SU-DHL-6 (cell line): ENCODE measurements around the gene CNN3.

Experiments used
- EZH2phosphoT487 ChIP-seq: fragments of 200-600 bp; sonication (generic), shearing (Covaris generic); conservative IDR thresholded peaks from 2 replicates; pipeline ENCODE4 v1.6.1; 2018; ENCODE audit warnings: mild to moderate bottlenecking, antibody characterized with exemption, low read length, moderate library complexity, mixed read lengths
- TF ChIP-seq, protein P1 (sequence below): fragments of 200-600 bp; sonication (generic); IDR thresholded peaks from one replicate; pipeline ENCODE4 v1.5.1; 2017; ENCODE audit warnings: antibody characterized with exemption, mild to moderate bottlenecking, low read length, moderate library complexity; ENCODE audit not compliant: insufficient read depth, poor library complexity, severe bottlenecking

- TF ChIP-seq, protein P1, sequence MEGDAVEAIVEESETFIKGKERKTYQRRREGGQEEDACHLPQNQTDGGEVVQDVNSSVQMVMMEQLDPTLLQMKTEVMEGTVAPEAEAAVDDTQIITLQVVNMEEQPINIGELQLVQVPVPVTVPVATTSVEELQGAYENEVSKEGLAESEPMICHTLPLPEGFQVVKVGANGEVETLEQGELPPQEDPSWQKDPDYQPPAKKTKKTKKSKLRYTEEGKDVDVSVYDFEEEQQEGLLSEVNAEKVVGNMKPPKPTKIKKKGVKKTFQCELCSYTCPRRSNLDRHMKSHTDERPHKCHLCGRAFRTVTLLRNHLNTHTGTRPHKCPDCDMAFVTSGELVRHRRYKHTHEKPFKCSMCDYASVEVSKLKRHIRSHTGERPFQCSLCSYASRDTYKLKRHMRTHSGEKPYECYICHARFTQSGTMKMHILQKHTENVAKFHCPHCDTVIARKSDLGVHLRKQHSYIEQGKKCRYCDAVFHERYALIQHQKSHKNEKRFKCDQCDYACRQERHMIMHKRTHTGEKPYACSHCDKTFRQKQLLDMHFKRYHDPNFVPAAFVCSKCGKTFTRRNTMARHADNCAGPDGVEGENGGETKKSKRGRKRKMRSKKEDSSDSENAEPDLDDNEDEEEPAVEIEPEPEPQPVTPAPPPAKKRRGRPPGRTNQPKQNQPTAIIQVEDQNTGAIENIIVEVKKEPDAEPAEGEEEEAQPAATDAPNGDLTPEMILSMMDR = no peak
- no peak for TF ChIP-seq EZH2phosphoT487
These were observed 14.4 kb downstream of the CNN3 start for GRCh38 chr1:94912263-94913184.
